ENCODE measurements around the gene RASA2.
A peak's percentile ranks its signal among the peaks of the same experiment; 100 is the strongest.

Gene RASA2

GRCh38 chr3:141642215-141642614 is 155.4 kb downstream of the RASA2 start:
- TF ChIP-seq JUND (IDR thresholded peaks at IDR 0.05; ENCODE audit: low read depth) = no peak
- in situ Hi-C loops (cut with HindIII; ENCODE audit: low pct_unique_long_range_greater_than_20kb, low sequenced_read_pairs) = no loop called here
- peak in 1 of 2 experiments; percentile 90 for DNase-seq (ENCODE audit: low read depth in 1 of 2, low spot score in 1 of 2)

GRCh38 chr3:141643391-141643790 is 156.6 kb downstream of the RASA2 start:
- in situ Hi-C loops (cut with HindIII; ENCODE audit: low pct_unique_long_range_greater_than_20kb, low sequenced_read_pairs) = no loop called here
- DNase-seq (ENCODE audit: low read depth in 1 of 2, low spot score in 1 of 2) = peak in 1 of 2 experiments; percentile 59

GRCh38 chr3:141643796-141644195 is 157.0 kb downstream of the RASA2 start:
- peak in 1 of 2 experiments; percentile 87 for DNase-seq (ENCODE audit: low read depth in 1 of 2, low spot score in 1 of 2)
- TF ChIP-seq JUND (IDR thresholded peaks at IDR 0.05; ENCODE audit: low read depth) = no peak
- in situ Hi-C loops (cut with HindIII; ENCODE audit: low pct_unique_long_range_greater_than_20kb, low sequenced_read_pairs) = no loop called here

More at GRCh38 chr3:141643391-141643790, 156.6 kb downstream of the RASA2 start:
- no peak for TF ChIP-seq JUND (IDR thresholded peaks at IDR 0.05; ENCODE audit: low read depth)

GRCh38 chr3:141644931-141645330 is 158.1 kb downstream of the RASA2 start:
- DNase-seq (ENCODE audit: low read depth in 1 of 2, low spot score in 1 of 2) = peak in 1 of 2 experiments; percentile 92
- TF ChIP-seq JUND (IDR thresholded peaks at IDR 0.05; ENCODE audit: low read depth) = no peak
- in situ Hi-C loops (cut with HindIII; ENCODE audit: low pct_unique_long_range_greater_than_20kb, low sequenced_read_pairs) = no loop called here

- in situ Hi-C loops (cut with HindIII; ENCODE audit: low pct_unique_long_range_greater_than_20kb, low sequenced_read_pairs) = no loop called here
- no peak for TF ChIP-seq JUND (IDR thresholded peaks at IDR 0.05; ENCODE audit: low read depth)
- DNase-seq (ENCODE audit: low read depth in 1 of 2, low spot score in 1 of 2) = peak; percentile 83 to 96
Observed at GRCh38 chr3:141646760-141647561, 160.1 kb downstream of the RASA2 start.

- no peak for TF ChIP-seq JUND (IDR thresholded peaks at IDR 0.05; ENCODE audit: low read depth)
- in situ Hi-C loops (cut with HindIII; ENCODE audit: low pct_unique_long_range_greater_than_20kb, low sequenced_read_pairs) = no loop called here
- no peak for DNase-seq (ENCODE audit: low read depth in 1 of 2, low spot score in 1 of 2)
Observed at GRCh38 chr3:141647562-141647915, 160.7 kb downstream of the RASA2 start.

GRCh38 chr3:141648055-141648910 is 161.5 kb downstream of the RASA2 start:
- no peak for DNase-seq (ENCODE audit: low read depth in 1 of 2, low spot score in 1 of 2)
- TF ChIP-seq JUND (IDR thresholded peaks at IDR 0.05; ENCODE audit: low read depth) = no peak
- in situ Hi-C loops (cut with HindIII; ENCODE audit: low pct_unique_long_range_greater_than_20kb, low sequenced_read_pairs) = no loop called here

GRCh38 chr3:141649871-141650270 is 163.0 kb downstream of the RASA2 start:
- DNase-seq (ENCODE audit: low read depth in 1 of 2, low spot score in 1 of 2) = no peak
- in situ Hi-C loops (cut with HindIII; ENCODE audit: low pct_unique_long_range_greater_than_20kb, low sequenced_read_pairs) = no loop called here
- TF ChIP-seq JUND (IDR thresholded peaks at IDR 0.05; ENCODE audit: low read depth) = no peak

- no peak for TF ChIP-seq JUND (IDR thresholded peaks at IDR 0.05; ENCODE audit: low read depth)
- no peak for DNase-seq (ENCODE audit: low read depth in 1 of 2, low spot score in 1 of 2)
- in situ Hi-C loops (cut with HindIII; ENCODE audit: low pct_unique_long_range_greater_than_20kb, low sequenced_read_pairs) = no loop called here
Observed at GRCh38 chr3:141650783-141651182, 164.0 kb downstream of the RASA2 start.

- TF ChIP-seq JUND (IDR thresholded peaks at IDR 0.05; ENCODE audit: low read depth) = no peak
- in situ Hi-C loops (cut with HindIII; ENCODE audit: low pct_unique_long_range_greater_than_20kb, low sequenced_read_pairs) = no loop called here
- DNase-seq (ENCODE audit: low read depth in 1 of 2, low spot score in 1 of 2) = no peak
Observed at GRCh38 chr3:141651409-141651808, 164.6 kb downstream of the RASA2 start.

- DNase-seq (ENCODE audit: low read depth in 1 of 2, low spot score in 1 of 2) = no peak
- TF ChIP-seq JUND (IDR thresholded peaks at IDR 0.05; ENCODE audit: low read depth) = no peak
- in situ Hi-C loops (cut with HindIII; ENCODE audit: low pct_unique_long_range_greater_than_20kb, low sequenced_read_pairs) = no loop called here
Observed at GRCh38 chr3:141652349-141652748, 165.5 kb downstream of the RASA2 start.

GRCh38 chr3:141653847-141654246 is 167.0 kb downstream of the RASA2 start:
- in situ Hi-C loops (cut with HindIII; ENCODE audit: low pct_unique_long_range_greater_than_20kb, low sequenced_read_pairs) = no loop called here
- DNase-seq (ENCODE audit: low read depth in 1 of 2, low spot score in 1 of 2) = no peak
- no peak for TF ChIP-seq JUND (IDR thresholded peaks at IDR 0.05; ENCODE audit: low read depth)

GRCh38 chr3:141655801-141656200 is 169.0 kb downstream of the RASA2 start:
- in situ Hi-C loops (cut with HindIII; ENCODE audit: low pct_unique_long_range_greater_than_20kb, low sequenced_read_pairs) = no loop called here
- DNase-seq (ENCODE audit: low read depth in 1 of 2, low spot score in 1 of 2) = no peak
- TF ChIP-seq JUND (IDR thresholded peaks at IDR 0.05; ENCODE audit: low read depth) = no peak
